Measurements from ENCODE around the gene RNASE8.
"Not testable (repeated sequence)": the region's sequence is repeated elsewhere in the genome, so short reads cannot be mapped to it uniquely, and the experiment has no call there.

RNASE8 gene

DNA sequence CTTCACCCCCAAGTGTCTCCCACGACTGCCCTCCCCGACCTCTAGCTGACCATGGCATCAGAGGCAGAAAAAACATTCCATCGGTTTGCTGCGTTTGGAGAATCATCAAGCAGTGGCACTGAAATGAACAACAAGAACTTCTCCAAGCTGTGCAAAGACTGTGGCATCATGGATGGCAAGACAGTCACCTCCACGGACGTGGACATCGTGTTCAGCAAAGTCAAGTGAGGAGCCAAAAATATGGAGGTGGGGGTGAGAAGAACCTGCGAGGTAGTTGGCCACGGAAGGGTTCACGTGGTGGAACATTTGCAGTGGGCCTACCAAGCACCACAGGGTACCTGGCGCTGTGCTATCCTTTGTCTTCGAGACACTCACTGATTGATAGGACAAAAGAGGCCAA is 27.1 kb upstream of the RNASE8 start:
- no peak for DNase-seq (ENCODE audit: low spot score)

DNA sequence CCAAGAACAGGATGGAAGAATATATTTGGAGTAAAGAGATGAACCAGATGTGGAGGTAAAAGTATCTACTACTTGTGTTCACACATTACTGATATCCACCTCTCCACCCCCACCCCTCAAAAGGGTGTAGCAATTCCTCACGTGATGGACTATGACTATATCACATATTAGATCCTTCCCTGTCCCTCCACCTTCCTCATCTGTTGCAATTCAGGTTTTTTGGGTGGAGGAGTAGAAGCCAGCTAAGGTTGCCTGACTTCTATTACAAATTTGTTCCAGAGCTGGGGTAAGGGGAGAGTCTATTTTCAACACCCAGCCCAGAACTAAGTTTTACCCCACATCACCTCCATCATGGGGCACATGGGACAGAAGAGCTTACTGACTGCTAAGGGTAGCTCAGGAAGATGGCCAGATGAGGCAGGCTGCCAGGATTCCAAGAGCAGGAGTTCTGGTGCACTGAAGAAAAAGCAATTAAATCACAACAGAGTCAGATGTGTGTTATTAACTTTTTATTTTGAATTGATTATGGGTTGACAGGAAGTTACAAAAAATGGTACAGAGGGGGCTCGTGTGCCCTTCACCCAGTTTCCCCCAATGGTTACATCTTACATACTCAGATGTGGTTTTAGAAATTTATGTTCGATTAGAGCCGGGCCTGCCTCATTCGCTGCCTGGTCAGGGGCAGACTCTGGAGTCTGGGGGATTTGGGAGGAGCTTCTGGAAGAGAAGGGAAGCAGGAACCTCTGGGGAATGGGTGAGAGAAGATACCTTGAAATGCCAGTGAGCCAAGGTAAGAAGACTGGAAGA is 25.1 kb upstream of the RNASE8 start:
- DNase-seq (ENCODE audit: low spot score), result no peak

DNA sequence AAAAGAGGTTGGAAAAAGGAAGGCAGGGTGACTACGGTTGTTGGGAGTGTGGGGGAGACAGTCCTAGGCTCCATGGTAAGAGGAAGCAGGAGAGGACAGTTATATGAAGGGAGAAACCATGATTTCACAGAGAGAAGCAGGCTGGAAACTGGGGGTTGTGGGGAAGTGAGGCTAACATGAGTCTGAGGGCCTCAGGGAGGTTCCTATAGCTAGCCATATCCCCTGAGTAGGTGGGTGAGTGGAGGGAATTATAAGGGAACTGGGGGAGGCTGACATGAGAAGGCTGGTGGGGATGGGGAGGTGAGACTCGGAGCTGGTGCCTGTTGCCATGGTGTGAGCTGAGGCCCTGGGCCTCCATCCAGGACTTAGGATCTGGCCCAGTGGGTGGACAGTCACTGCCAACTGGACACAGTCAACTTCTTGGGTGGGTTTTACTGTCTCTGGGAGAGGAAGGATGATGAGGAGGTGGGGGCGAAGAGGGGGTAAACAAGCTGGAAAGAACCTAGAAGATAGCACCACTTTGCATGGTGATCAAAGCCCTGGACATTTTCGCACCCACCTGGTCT is 24.4 kb upstream of the RNASE8 start:
- DNase-seq (ENCODE audit: low spot score), result peak; percentile 43

DNA sequence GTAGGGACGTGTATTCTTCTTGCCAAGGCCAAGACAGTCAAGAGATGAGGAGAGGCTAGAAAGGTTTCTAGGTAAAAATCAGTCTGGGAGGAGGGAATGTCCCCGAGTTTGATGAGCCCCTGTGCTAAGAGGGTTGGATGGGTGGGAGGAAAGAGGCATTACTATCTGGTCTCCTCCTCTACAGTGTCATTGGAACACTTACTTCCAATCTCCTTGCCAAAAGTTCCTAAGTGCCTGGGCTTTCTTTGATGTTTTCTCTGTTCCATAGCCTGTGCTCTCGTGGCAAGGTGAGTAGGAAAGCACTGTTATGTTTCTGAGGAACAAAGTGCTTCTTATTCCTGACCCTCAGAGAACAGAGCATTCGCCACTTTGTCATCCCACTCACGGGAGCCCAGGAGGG is 22.9 kb upstream of the RNASE8 start, which contains the start of gene RNASE13:
Gene RNASE13 (minus strand): TSS at position 101 of the 400 bp plus-strand sequence. CDS start 519 bp downstream, outside the sequence.
- no peak for DNase-seq (ENCODE audit: low spot score)

DNA sequence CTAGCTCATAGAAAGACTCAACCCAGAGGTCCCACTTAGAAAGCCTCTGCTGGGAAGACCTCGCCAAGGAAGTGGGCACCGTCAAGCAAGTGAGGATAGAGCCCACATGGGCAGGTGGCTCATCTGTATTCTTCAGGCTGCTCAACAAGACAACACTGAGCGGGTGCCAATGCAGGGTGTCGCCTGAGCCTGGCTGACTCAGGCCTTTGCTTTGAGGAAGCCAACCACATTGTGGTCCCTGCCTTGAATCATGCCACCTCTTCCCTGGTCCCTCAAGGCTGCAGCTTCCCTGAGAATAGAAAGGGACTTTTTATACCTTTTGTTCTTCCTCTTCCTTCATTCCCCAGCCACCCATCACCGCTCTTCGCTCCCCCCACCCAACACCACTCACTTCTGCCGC is 20.9 kb upstream of the RNASE8 start:
- no peak for DNase-seq (ENCODE audit: low spot score)

DNA sequence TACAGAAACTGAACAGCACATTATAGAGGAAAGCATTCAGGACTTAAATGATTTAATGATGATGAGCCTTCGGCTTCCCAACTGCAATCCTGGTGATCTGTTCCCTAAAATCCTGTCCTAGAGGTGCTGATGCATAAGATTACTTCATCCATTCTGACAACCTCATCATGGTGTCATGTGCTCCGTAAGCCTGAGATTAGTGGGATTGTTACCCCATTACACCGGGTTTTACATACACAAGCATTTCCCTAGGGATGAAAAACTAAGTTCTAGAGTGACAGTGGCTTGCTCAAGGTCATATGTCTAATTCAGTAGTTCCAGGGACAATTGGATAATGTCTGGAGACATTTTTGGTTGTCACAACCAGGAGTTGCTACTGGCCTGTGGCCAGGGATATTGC is 20.5 kb upstream of the RNASE8 start:
- DNase-seq (ENCODE audit: low spot score), result no peak

DNA sequence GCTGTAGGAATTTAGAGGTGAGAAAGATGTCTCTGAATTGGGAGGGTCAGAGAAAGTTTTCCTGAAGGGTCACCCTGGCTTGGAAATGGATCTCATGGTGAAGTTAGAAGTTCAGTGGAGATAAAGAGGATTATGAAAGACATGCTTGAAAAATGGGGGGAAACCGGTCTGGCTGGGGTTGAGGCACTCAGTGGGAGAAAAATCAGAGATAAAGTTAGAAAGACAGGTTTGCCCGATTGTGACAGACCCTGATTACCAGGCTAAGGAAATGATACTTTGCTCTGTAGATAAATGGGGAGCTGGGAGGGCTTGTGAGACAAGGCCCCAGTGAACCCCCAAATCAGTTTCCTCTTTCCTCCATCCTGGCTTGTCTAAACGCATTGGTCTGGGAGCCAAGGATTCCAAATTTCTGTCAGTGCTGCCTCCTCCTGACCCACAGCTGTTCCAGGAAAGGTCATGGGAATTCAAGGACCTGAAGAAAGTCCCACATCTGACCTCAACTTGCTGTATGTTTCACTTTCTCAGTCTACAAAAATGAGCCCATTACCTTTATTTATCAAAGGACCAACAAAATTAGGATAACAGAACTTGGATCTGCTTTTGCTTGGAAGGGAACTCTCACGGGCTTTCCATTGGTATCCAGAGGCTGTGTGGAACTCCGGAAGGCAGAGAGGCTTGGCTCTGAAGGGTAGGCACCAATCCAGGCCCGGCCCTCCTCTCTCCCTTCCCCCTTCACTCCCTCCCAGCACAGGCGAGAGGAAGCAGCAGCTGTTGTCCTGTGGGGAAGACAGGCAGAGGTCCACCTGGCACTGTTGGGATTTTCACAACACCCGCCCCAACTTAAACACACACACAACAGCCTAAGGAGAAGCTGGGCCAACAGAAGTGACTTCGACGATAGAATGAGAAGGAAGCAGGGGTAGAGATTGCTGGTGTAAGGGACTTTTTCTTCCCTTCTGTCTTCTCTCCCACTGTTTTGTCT is 18.9 kb upstream of the RNASE8 start:
- DNase-seq (ENCODE audit: low spot score), result peak; percentile 93

DNA sequence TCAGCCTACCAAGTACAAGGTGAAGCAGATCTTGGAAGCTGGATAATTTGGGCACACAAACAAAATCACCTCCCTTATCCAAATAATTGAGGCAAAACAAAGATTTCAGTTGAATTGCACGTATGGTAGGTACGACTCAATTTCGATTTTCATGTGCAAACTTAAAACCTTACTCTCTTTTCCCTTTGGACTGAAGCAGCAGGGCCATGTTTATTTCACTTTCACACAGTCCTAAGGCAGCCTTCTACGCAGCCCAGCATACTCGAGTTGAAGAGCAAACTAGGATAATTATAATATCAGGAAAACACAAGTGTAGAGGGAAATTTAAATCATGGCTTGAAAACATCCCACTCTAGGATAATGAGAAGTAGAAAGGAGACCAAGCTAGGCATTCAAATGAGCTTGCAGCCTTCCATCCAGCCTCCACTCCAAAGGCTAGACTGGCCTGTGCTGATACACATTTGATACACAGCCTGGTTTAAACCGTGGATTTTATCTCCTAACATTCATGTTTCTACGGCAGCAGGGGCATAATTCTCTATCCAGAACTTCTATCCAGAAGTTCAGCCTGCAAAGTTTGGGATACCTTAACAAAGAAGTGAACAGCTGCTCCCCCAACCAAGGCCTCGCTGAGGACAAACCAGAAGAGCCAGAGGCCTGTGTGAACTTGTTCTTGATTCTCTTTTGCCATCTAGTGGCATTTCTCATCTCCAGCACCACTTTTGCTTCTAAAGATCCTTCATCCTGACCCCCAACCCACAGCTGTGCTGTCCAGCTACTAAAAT is 17.8 kb upstream of the RNASE8 start:
- peak; percentile 92 for DNase-seq (ENCODE audit: low spot score)

DNA sequence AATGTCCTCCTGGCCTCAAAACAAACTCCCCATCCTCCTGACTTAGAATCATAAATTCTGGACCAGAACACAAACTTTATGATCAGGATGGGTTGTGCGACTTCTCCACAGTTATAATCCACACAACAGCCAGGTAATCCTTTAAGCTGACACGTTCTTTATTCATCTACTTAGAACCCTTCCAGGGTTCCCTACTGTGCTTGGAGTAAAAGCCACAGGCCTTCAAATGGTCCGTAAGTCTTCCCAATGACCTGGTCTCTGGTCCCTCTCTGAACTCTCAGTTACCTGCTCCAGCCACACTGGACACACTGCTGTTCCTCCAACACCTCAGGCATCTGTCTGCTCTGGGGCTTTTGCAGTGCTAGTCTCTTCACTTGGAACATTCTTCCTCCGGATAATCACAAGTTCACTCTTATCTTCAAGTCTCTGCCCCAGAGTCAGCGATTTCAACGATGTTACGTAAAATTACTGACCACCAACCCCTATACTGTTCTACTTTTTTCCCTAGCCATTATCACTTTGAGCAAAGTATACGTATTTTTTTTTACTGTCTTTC is 17.2 kb upstream of the RNASE8 start:
- DNase-seq (ENCODE audit: low spot score), result no peak

DNA sequence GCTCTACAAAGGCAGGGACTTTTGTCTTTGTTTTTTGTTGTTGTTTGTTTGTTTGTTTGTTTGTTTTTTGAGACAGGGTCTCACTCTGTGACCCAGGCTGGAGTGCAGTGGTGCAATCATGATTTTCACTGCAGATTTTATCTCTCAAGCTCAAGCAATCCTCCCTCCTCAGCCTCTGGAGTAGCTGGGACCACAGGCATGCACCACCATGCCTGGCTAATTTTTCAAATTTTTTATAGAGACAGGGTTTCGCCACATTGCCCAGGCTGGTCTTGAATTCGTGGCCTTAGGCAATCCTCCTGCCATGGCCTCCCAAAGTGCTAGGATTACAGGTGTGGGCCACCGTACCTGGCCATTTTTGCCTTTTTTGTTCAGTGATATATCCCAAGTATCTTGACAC is 16.7 kb upstream of the RNASE8 start:
- not testable (repeated sequence) for DNase-seq (ENCODE audit: low spot score)

DNA sequence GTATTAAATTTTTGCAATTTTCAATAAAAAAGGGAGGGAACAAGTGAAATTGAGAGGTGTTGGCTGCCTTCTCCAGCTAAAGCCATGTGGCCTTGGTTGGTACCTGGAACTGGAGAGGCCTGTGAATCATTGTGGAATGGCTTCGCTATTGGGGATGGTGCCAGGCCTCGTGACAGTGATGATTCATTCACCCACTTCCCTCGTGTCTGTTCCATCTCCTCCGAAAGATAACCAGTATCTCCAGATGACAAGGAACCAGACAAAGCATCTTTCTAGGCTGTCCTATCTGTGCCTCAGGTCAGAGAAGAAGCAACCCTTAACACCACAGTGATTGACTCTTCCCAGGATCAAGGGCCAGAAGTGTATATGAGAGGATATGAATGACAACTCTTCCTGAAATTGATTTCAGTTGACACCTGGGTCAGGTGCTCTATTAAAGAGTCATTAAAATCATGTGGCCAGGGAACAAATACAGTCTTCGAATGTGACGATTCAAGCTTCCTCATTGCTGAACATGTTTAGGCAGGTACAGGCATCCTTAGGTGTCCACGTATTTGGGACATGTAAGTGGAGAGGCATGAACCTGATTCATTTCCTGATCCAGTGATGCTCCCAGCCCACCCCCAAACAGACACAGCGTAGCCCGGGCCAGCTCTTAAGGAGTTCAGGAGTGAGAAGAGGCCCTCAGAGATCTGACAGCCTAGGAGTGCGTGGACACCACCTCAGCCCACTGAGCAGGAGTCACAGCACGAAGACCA is 15.8 kb upstream of the RNASE8 start, which contains the start of gene RNASE7:
Gene RNASE7 (plus strand): TSS at position 687 of the 758 bp plus-strand sequence. CDS start 631 bp downstream, outside the sequence.
- DNase-seq (ENCODE audit: low spot score), result no peak

DNA sequence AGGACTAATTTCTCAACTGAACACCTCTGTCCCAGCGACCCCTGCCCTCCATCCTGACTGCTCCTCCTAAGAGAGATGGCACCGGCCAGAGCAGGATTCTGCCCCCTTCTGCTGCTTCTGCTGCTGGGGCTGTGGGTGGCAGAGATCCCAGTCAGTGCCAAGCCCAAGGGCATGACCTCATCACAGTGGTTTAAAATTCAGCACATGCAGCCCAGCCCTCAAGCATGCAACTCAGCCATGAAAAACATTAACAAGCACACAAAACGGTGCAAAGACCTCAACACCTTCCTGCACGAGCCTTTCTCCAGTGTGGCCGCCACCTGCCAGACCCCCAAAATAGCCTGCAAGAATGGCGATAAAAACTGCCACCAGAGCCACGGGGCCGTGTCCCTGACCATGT is 14.7 kb upstream of the RNASE8 start:
- peak; percentile 87 for DNase-seq (ENCODE audit: low spot score)

DNA sequence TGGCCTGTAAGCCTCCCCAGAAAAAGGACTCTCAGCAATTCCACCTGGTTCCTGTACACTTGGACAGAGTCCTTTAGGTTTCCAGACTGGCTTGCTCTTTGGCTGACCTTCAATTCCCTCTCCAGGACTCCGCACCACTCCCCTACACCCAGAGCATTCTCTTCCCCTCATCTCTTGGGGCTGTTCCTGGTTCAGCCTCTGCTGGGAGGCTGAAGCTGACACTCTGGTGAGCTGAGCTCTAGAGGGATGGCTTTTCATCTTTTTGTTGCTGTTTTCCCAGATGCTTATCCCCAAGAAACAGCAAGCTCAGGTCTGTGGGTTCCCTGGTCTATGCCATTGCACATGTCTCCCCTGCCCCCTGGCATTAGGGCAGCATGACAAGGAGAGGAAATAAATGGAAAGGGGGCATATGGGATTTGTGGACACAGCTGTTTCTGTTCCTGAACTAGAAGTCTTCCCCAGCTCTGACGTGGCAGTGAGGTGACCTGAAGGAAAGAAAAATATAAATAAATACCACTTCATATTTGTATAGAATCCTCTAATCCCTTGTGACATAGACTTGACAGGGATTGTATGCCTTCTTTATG is 14.1 kb upstream of the RNASE8 start:
- DNase-seq (ENCODE audit: low spot score), result no peak

DNA sequence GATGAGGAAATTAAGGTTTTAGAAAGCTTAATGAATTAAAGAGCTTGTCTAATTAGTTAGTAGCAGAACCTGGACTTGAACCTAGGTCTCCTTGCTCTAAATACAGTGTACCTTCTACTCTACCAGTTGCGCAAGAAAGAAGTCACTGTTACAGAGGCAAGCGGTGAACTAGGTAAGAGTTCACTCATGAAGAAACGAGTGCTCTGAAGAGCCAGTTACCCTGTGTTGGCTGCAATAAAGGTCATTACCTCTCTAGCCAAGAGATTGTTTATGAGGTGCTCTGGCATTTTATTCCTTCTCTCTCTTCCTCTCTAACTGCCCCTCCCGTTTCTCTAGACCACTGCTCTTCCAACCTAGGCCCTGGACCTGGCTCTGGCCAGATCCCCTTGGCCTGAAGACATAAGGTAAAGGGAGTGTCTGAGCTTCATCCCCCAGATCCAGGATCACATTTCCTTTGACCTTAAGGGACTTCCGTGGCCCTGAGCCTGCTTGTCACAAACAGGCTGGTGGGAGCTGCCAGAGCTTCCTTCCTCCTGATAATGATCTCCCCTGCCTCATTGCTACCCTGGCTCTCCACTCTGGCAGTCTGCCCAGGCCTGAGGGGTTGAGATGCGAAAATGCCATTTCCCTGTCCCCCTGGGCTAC is 13.5 kb upstream of the RNASE8 start:
- DNase-seq (ENCODE audit: low spot score), result no peak

DNA sequence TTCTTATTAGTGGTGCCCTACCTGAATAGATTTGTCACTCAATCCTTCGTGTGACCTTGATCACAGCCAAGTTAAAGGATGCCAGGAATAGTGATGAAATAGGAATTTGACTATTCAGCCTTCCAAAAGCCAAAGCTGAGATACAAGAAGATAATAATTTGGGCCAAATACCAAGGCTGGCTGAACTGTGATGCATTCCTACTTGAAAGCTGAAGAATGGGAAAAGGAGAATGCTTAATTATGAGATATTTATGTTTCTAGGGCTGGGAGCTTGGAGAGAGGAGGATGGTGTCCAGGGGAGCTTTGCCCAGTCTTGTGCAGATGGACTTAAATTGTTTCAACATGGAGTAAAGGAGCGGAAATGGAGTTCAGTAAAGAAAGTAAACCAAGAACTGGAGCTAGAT is 10.2 kb upstream of the RNASE8 start:
- no peak for DNase-seq (ENCODE audit: low spot score)

DNA sequence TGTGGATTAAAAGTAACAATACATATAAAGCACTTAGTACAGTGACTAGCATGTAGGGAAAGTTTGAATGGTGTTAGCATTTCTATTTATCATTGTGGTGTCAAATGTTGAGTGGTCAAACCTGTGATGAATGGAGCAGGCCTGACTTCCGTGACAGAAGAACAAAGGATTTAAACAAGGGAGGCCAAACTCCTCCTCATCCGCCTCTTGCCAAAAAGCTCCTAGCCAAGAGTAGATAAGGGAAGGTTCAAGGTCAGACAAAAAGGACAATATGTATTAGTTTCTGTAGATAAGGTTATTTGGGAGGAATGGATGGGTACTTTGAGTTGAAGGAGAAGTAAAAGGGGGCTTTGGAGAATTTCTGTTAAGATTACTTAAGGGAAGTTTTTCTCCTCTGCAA is 9.0 kb upstream of the RNASE8 start:
- DNase-seq (ENCODE audit: low spot score), result no peak

DNA sequence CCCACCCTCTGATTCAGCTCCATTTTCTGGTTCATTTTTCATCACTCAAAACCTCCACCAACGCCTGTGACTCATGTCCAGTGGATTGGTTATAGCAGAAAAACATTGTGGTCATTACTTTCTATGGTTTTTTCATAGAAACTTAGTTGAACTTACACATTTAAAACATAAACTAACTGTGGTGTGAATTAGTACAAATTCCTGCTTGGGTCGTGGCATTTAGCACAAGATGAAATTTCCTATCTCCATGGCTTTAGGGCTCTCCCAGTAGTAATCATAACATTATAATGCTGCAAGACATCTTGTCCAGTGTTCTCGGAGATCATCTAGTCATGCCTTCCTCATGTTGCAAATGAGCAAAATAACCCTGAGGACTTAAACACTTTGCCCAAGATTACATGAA is 8.3 kb upstream of the RNASE8 start:
- no peak for DNase-seq (ENCODE audit: low spot score)

DNA sequence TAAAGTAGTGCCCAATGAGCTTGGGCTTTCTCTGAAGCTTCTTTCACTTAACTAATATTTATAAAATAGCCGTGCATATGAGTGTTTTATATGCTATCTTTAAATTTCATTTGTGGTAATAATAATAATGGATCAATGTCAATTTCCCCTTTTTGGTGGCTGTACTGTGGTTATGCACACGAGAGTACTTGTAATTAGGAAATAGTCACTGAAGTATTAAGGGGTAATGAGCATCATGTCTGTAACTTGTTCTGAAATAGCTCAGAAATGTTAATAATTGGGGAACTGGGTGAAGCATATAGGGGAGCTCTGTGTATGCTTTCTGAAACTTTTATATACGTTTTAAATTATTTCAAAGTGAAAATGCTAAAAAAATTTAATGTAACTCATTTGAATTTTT is 7.0 kb upstream of the RNASE8 start:
- DNase-seq (ENCODE audit: low spot score), result no peak

Data from globus pallidus (tissue), 1 donor.